UCSD-AML1 (cell line): Measurements from ENCODE around the gene ZBTB14.

Experiments
- DNase-seq: peaks from one replicate; lab custom pipeline; 2025; ENCODE audit not compliant: unreplicated experiment; lab: John Stamatoyannopoulos, UW

Gene ZBTB14

GRCh38 chr18:5295231-5295920, at the start of gene ZBTB14:
TSS of gene ZBTB14 (minus strand) at chr18:5295726. CDS start at chr18:5293246, 2,480 bp downstream.
- peak; percentile 80 for DNase-seq

GRCh38 chr18:5339202-5339834, 43.8 kb upstream of the ZBTB14 start:
- DNase-seq = no peak

GRCh38 chr18:5334456-5335075, 39.0 kb upstream of the ZBTB14 start:
- no peak for DNase-seq

- DNase-seq = no peak
Observed at GRCh38 chr18:5318061-5318700, 22.7 kb upstream of the ZBTB14 start.

GRCh38 chr18:5317186-5317585, 21.7 kb upstream of the ZBTB14 start:
- DNase-seq = no peak

GRCh38 chr18:5315838-5316237, 20.3 kb upstream of the ZBTB14 start:
- DNase-seq = no peak

- no peak for DNase-seq
Observed at GRCh38 chr18:5311301-5311989, 15.9 kb upstream of the ZBTB14 start.

- no peak for DNase-seq
Observed at GRCh38 chr18:5309888-5310470, 14.5 kb upstream of the ZBTB14 start.

- no peak for DNase-seq
Observed at GRCh38 chr18:5305835-5306234, 10.3 kb upstream of the ZBTB14 start.

- no peak for DNase-seq
Observed at GRCh38 chr18:5304232-5304631, 8.7 kb upstream of the ZBTB14 start.

GRCh38 chr18:5303636-5304035, 8.1 kb upstream of the ZBTB14 start:
- DNase-seq = no peak

GRCh38 chr18:5302606-5303005, 7.1 kb upstream of the ZBTB14 start:
- no peak for DNase-seq

- DNase-seq = no peak
Observed at GRCh38 chr18:5300476-5301010, 5.0 kb upstream of the ZBTB14 start.

GRCh38 chr18:5298156-5298852, 2.8 kb upstream of the ZBTB14 start:
- DNase-seq = no peak

- no peak for DNase-seq
Observed at GRCh38 chr18:5297597-5297996, 2.1 kb upstream of the ZBTB14 start.

GRCh38 chr18:5296706-5297320, 1.3 kb upstream of the ZBTB14 start:
- DNase-seq = peak; percentile 84

GRCh38 chr18:5295981-5296705, 617 bp upstream of the ZBTB14 start:
- DNase-seq = peak; percentile 95

GRCh38 chr18:5294457-5295230, 882 bp downstream of the ZBTB14 start:
- DNase-seq = peak; percentile 80
